Endothelial cell of umbilical vein (primary cell): ENCODE results near the gene CSMD2.

Source experiments
- EZH2 ChIP-seq: IDR thresholded peaks from 2 replicates; pipeline ENCODE4 v1.6.1; 2012; ENCODE audit warnings: borderline replicate concordance, low read depth, mild to moderate bottlenecking, moderate library complexity, low read length, inconsistent platforms; ENCODE audit not compliant: severe bottlenecking
- MYC ChIP-seq: IDR thresholded peaks from one replicate; pipeline ENCODE4 v1.6.1; 2011; ENCODE audit warnings: mild to moderate bottlenecking, low read depth, low read length
- POLR2A ChIP-seq: IDR thresholded peaks from 2 replicates; pipeline ENCODE4 v1.6.1; 2012; ENCODE audit warnings: low read depth, mild to moderate bottlenecking, control low read depth, low read length
- TF ChIP-seq, protein P1 (sequence below), 2 donors: IDR thresholded peaks; 1 replicate in 1 of 2; 2 replicates in 1 of 2; pipeline ENCODE4 v1.5.1; 2011; ENCODE audit warnings: low read length in 2 of 2, mild to moderate bottlenecking in 2 of 2, moderate library complexity in 2 of 2, control low read depth in 1 of 2, inconsistent platforms in 1 of 2, low read depth in 1 of 2; ENCODE audit not compliant: insufficient read depth in 1 of 2; ENCODE audit errors: extremely low read depth in 1 of 2

DNA sequence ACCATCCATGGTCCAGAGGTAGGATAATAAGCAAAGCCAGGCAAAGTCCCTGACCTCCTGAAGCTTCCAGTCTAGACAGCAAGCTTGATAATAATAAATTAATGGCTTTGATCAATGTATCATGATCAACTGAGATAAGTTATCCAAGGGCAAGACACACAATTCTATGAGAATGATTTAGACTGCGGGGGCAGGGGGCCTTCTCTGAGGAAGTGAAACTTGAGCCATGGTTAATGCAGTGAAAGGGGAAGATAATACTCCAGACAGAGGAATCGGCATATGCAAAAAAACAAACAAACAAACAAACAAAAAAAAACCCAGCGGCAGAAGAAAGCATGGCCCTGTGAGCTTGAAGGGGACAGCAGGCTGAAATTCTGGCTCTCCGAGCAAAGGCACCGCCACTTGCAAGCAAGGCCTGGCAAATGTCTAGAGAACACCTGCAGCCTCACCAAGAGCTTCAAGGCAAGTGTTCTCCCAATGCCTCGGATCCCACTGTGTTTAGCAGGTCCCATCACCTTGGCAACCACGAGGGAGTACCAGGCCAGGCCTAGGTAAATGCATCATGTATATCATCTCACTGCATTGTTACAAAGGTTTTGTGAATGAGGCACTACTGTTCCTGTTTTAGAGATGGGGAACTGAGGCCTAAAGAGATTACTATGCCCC, 24.9 kb downstream of the CSMD2 start:
- TF ChIP-seq, protein P1, sequence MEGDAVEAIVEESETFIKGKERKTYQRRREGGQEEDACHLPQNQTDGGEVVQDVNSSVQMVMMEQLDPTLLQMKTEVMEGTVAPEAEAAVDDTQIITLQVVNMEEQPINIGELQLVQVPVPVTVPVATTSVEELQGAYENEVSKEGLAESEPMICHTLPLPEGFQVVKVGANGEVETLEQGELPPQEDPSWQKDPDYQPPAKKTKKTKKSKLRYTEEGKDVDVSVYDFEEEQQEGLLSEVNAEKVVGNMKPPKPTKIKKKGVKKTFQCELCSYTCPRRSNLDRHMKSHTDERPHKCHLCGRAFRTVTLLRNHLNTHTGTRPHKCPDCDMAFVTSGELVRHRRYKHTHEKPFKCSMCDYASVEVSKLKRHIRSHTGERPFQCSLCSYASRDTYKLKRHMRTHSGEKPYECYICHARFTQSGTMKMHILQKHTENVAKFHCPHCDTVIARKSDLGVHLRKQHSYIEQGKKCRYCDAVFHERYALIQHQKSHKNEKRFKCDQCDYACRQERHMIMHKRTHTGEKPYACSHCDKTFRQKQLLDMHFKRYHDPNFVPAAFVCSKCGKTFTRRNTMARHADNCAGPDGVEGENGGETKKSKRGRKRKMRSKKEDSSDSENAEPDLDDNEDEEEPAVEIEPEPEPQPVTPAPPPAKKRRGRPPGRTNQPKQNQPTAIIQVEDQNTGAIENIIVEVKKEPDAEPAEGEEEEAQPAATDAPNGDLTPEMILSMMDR (IDR thresholded peaks at IDR 0.05; ENCODE audit: extremely low read depth in 1 of 2, insufficient read depth in 1 of 2, low read depth in 1 of 2, low read length in 2 of 2) = no peak
- TF ChIP-seq EZH2 (no peak), MYC (no peak), POLR2A (no peak)
